Ascending aorta (tissue), 2 donors: Measurements from ENCODE around the gene VWF. TPM values are rescaled to one million over a fixed set of nuclear protein-coding genes. Genes with fewer than 3 reads are reported as not detected.

Experiments
- DNase-seq, 2 donors: peaks; one replicate each; pipeline ENCODE4 v3.0.0-alpha.2; 2019; ENCODE audit warnings: low spot score in 2 of 2
- H3K27ac ChIP-seq, 2 donors: fragments of 200-600 bp; sonication (generic); one replicate each; pipeline ENCODE4 v1.5.1; 2016 to 2017; ENCODE audit warnings: mild to moderate bottlenecking in 1 of 2
- H3K27me3 ChIP-seq: fragments of 200-600 bp; sonication (generic); one replicate; pipeline ENCODE4 v1.5.1; 2017
- H3K36me3 ChIP-seq, 2 donors: fragments of 200-600 bp; sonication (generic); one replicate each; pipeline ENCODE4 v1.5.1; 2016
- H3K4me1 ChIP-seq, 2 donors: fragments of 200-600 bp; sonication (generic); one replicate each; pipeline ENCODE4 v1.5.1; 2016 to 2017; ENCODE audit warnings: mild to moderate bottlenecking in 1 of 2
- H3K4me3 ChIP-seq, 2 donors: fragments of 200-600 bp; sonication (generic); one replicate each; pipeline ENCODE4 v1.5.1; 2016 to 2017; ENCODE audit warnings: mild to moderate bottlenecking in 1 of 2
- H3K9me3 ChIP-seq, 2 donors: fragments of 200-600 bp; sonication (generic); one replicate each; pipeline ENCODE4 v1.5.1; 2016
- intact Hi-C: fragments of 100-400 bp; cut with DNase I; formaldehyde crosslinking; loops from one replicate; pipeline ENCODE4 v1.15.1; 2023
- total RNA-seq: library from RNA; depleted of rRNA; stranded (reverse); fragments of >200 nt; gene quantifications from one replicate; pipeline ENCODE4 v1.1.0, GENCODE V29; 2016
- TF ChIP-seq, protein P1 (sequence below), 3 experiments: fragments of 200-600 bp in 2 of 3; fragments of 450-650 bp in 1 of 3; sonication (generic) in 2 of 3; IDR thresholded peaks; one replicate each; pipeline ENCODE4 v1.5.1; 2016 to 2019; ENCODE audit warnings: antibody characterized with exemption in 3 of 3, mild to moderate bottlenecking in 1 of 3, moderate library complexity in 1 of 3

VWF gene
- total RNA-seq, 1 donor from 2014 or later = 1,026 TPM

DNA sequence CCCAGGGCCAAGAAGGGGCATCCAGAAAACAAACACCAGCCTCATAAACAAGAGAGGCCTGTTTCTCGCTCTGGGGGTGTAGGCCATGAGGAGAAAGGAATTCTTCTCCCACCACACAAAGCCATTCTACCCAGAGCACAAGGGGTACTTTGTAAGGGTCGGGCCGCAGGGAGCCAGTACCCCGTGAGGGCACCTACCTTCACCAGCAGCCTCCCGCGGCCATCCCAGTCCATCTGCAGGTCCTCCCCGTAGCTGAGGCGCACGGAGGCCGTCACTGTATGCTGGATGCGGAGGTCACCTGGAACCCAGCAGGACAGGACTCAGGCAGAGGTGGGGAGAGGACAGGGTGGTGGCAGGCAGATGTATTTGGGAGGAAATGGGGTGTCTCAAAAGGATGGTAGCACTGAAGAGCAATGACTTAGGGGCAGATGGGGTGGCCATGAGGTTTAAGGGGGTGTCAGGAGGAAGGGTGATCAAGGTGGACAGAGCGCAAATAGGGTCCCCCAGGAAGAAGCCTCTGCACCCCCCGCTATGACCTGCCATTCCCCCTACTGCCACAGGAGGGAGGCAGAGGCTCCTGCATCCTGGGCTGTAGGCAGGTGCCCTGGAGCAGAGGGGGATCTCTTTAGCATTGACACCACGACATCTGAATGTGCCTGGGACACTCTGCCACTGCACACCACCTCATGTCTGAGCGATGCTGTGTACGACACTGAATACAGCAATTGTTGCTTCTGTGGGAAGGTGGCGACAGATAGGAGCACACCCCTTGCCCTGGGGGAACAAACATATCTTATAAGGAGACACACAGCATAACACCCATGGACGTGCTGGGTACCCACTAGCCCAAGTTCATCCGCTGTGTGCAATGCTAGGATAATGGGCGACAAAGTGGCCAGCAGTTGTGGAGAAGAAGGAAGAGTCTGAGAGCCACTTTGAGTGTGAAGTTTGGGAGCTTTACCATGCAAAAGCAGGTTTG is 61.4 kb downstream of the VWF start:
- intact Hi-C loops = loop anchor here (1.0 to 5.0 kb wide), 3 partner anchors 119 to 222 kb away; no protein-coding TSS in a partner anchor
- Histone ChIP-seq H3K36me3 (no peaks in the 10 kb centered on the region), H3K27me3 (no peaks in the 10 kb centered on the region), H3K27ac (no peak overlapping the region), H3K4me3 (no peak overlapping the region), H3K4me1 (peaks cover 0 to 3% of the 10 kb centered on the region in 2 donors), H3K9me3 (no peaks in the 10 kb centered on the region)
- TF ChIP-seq, protein P1, sequence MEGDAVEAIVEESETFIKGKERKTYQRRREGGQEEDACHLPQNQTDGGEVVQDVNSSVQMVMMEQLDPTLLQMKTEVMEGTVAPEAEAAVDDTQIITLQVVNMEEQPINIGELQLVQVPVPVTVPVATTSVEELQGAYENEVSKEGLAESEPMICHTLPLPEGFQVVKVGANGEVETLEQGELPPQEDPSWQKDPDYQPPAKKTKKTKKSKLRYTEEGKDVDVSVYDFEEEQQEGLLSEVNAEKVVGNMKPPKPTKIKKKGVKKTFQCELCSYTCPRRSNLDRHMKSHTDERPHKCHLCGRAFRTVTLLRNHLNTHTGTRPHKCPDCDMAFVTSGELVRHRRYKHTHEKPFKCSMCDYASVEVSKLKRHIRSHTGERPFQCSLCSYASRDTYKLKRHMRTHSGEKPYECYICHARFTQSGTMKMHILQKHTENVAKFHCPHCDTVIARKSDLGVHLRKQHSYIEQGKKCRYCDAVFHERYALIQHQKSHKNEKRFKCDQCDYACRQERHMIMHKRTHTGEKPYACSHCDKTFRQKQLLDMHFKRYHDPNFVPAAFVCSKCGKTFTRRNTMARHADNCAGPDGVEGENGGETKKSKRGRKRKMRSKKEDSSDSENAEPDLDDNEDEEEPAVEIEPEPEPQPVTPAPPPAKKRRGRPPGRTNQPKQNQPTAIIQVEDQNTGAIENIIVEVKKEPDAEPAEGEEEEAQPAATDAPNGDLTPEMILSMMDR (IDR thresholded peaks at IDR 0.05) = peak; percentile 89 to 95 (median 94)
- DNase-seq = no peak

DNA sequence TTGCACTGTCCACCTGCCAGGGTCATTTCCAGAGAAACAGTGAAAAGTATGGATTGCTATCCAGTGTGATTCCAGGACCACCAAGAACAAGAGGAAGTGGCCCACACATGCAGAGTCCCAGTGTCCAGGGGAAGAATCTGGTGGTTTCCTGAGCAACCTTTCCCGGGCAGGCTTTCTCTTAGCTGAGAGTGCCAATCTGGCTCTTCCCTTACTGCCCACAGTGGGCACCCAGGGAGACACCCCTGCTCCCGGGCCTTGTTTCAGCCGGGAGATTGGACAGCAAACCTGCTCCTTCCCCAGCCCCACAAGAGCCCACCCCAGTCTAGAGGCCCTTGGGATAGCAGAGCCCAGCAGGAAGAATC is 62.1 kb downstream of the VWF start:
- Histone ChIP-seq H3K36me3 (no peaks in the 10 kb centered on the region), H3K9me3 (no peaks in the 10 kb centered on the region), H3K4me1 (peaks cover 0 to 3% of the 10 kb centered on the region in 2 donors), H3K4me3 (no peak overlapping the region), H3K27ac (no peak overlapping the region), H3K27me3 (no peaks in the 10 kb centered on the region)
- intact Hi-C loops = loop anchor here (5.0 kb wide), 2 partner anchors 120 to 135 kb away; no protein-coding TSS in a partner anchor
- TF ChIP-seq, protein P1 (IDR thresholded peaks at IDR 0.05) = no peak
- DNase-seq = no peak

DNA sequence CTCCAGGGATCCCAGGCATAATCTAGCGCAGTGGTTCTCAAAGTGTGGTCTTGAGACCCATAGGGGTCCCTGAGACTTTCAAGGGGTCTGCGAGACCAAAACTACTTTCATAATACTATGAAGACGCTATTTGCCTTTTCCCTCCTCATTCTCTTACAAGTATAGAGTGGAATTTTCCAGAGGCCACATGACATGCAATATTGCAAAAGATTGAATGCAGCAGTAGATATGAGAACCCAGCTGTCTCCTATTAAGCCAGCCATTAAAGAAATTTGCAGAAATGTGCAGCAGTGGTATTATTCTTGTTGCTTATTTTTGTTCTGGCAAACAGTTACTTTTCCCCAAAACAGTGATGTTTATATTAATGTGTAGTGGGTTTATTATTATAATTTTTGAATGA is 62.8 kb downstream of the VWF start:
- intact Hi-C loops = loop anchor here (5.0 kb wide), 2 partner anchors 121 to 136 kb away; no protein-coding TSS in a partner anchor
- H3K27me3 ChIP-seq = no peaks in the 10 kb centered on the region
- TF ChIP-seq, protein P1 (IDR thresholded peaks at IDR 0.05) = no peak
- no peaks in the 10 kb centered on the region for H3K36me3 ChIP-seq
- no peak overlapping the region for H3K4me3 ChIP-seq
- no peaks in the 10 kb centered on the region for H3K9me3 ChIP-seq
- peaks cover 0 to 3% of the 10 kb centered on the region in 2 donors for H3K4me1 ChIP-seq
- H3K27ac ChIP-seq = no peak overlapping the region
- DNase-seq = no peak

DNA sequence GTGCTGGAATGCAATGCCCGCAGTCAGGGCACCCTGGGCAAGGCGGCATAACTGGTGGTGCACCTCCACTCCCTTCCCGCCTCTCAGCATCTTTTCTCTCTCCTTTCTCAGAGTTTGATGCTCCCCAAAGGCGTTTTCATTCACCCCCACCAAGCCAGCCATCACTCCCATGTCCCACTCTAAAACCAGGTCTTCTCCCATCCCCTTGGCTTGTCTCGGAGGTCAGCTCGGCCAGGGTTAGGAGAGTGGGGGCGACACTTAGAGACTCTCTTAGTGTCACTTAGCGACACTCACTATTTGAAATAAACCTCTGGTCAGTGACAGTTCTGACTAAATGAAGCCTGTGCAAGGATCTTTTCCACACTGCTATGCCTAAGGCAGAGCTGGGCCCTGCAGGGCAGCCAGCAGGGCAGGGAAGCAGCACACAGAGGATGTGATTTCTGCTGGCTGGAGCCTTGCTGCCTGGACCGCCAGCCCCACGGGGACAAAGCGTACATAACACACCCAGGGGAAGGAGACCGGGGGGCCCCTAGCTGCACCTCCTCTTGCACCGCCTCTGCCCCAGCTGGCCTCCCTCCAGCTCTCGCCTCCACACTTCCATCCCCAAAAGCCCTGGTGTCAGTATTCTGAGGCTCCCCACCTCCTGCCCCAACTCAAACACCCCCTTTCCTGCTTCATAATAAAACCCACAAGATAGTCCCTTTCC is 64.5 kb downstream of the VWF start:
- Histone ChIP-seq H3K36me3 (no peaks in the 10 kb centered on the region), H3K27ac (no peak overlapping the region), H3K27me3 (no peaks in the 10 kb centered on the region), H3K4me1 (peaks cover 0 to 3% of the 10 kb centered on the region in 2 donors), H3K9me3 (no peaks in the 10 kb centered on the region), H3K4me3 (no peak overlapping the region)
- intact Hi-C loops = loop anchor here (5.0 kb wide), 2 partner anchors 122 to 137 kb away; no protein-coding TSS in a partner anchor
- no peak for DNase-seq
- TF ChIP-seq, protein P1 (IDR thresholded peaks at IDR 0.05) = no peak

DNA sequence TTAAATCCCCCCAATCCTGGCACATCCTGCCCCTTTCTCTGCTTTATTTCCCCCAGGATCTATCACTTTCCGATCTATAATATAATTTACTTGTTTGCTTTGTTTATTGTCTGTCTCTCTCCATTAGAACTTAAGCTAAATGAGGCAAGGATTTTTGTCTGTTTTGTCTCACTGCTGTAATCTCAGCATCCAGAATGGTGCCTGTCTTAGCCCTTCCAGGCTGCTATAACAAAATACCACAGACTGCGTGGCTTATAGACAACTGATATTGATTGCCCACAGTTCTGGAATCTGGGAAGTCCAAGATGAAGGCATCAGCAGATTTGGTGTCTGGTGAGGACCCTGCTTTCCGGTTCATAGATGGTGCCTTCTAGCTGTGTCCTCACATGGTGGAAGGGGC is 65.2 kb downstream of the VWF start:
- TF ChIP-seq, protein P1 (IDR thresholded peaks at IDR 0.05) = no peak
- no peaks in the 10 kb centered on the region for H3K9me3 ChIP-seq
- H3K4me1 ChIP-seq = peaks cover 0 to 3% of the 10 kb centered on the region in 2 donors
- DNase-seq = no peak
- no peaks in the 10 kb centered on the region for H3K27me3 ChIP-seq
- H3K27ac ChIP-seq = no peak overlapping the region
- H3K4me3 ChIP-seq = no peak overlapping the region
- no peaks in the 10 kb centered on the region for H3K36me3 ChIP-seq
- intact Hi-C loops = no loop called here
